Astrocyte (in vitro differentiated cells and primary cell): ENCODE results near the gene GALK2. TPM values are rescaled to one million over a fixed set of nuclear protein-coding genes. Genes with fewer than 3 reads are reported as not detected.

ENCODE experiments used
- DNase-seq: peaks from one replicate; pipeline ENCODE4 v3.0.0-alpha.2; 2010; ENCODE audit warnings: low read depth
- FAIRE-seq: peaks from 2 replicates; lab custom pipeline; 2011; peaks lifted over from hg19 to GRCh38; lab: Jason Lieb, UNC
- H2AFZ ChIP-seq: 2 replicates; pipeline ENCODE4 v1.6.0; 2012; ENCODE audit warnings: low read depth, low read length, inconsistent platforms
- H3K27ac ChIP-seq: 2 replicates; pipeline ENCODE4 v1.5.1; 2011; ENCODE audit warnings: low read depth, low read length, inconsistent platforms
- H3K27me3 ChIP-seq: 2 replicates; pipeline ENCODE4 v1.6.0; 2011; ENCODE audit warnings: low read length, inconsistent platforms; ENCODE audit not compliant: insufficient read depth
- H3K36me3 ChIP-seq: 2 replicates; pipeline ENCODE4 v1.5.1; 2011; ENCODE audit warnings: low read length, inconsistent platforms; ENCODE audit not compliant: insufficient read depth
- H3K4me1 ChIP-seq: 2 replicates; pipeline ENCODE4 v1.5.1; 2011; ENCODE audit warnings: low read length, inconsistent platforms; ENCODE audit not compliant: insufficient read depth
- H3K4me2 ChIP-seq: 2 replicates; pipeline ENCODE4 v1.6.0; 2012; ENCODE audit warnings: low read length, inconsistent platforms
- H3K4me3 ChIP-seq: 2 replicates; pipeline ENCODE4 v1.5.1; 2011; ENCODE audit warnings: low read depth, mild to moderate bottlenecking, low read length, inconsistent platforms; ENCODE audit not compliant: insufficient read depth
- H3K79me2 ChIP-seq: 2 replicates; pipeline ENCODE4 v1.6.0; 2012; ENCODE audit warnings: mild to moderate bottlenecking, low read length, inconsistent platforms; ENCODE audit not compliant: insufficient read depth
- H3K9ac ChIP-seq: 2 replicates; pipeline ENCODE4 v1.6.0; 2012; ENCODE audit warnings: mild to moderate bottlenecking, low read length, inconsistent platforms
- H3K9me3 ChIP-seq: 2 replicates; pipeline ENCODE4 v1.5.1; 2012; ENCODE audit warnings: low read depth, mild to moderate bottlenecking, low read length, inconsistent platforms; ENCODE audit not compliant: insufficient read depth
- H4K20me1 ChIP-seq: 2 replicates; pipeline ENCODE4 v1.6.0; 2012; ENCODE audit warnings: low read length, inconsistent platforms; ENCODE audit not compliant: insufficient read depth
- H3K27ac Mint-ChIP-seq: one replicate; pipeline ENCODE4 v1.8.0; 2021; ENCODE audit warnings: mild to moderate bottlenecking, mixed read lengths; ENCODE audit not compliant: unreplicated experiment
- H3K27me3 Mint-ChIP-seq: one replicate; pipeline ENCODE4 v1.8.0; 2021; ENCODE audit warnings: low read depth, mixed read lengths; ENCODE audit not compliant: unreplicated experiment
- H3K36me3 Mint-ChIP-seq: one replicate; pipeline ENCODE4 v1.8.0; 2021; ENCODE audit warnings: low read depth, mixed read lengths; ENCODE audit not compliant: unreplicated experiment
- H3K4me1 Mint-ChIP-seq: one replicate; pipeline ENCODE4 v1.8.0; 2021; ENCODE audit warnings: low read depth, mixed read lengths; ENCODE audit not compliant: unreplicated experiment
- H3K4me3 Mint-ChIP-seq: one replicate; pipeline ENCODE4 v1.8.0; 2021; ENCODE audit warnings: mild to moderate bottlenecking, moderate library complexity, mixed read lengths; ENCODE audit not compliant: unreplicated experiment
- H3K9me3 Mint-ChIP-seq: one replicate; pipeline ENCODE4 v1.8.0; 2021; ENCODE audit warnings: mild to moderate bottlenecking, mixed read lengths; ENCODE audit not compliant: unreplicated experiment
- CTCF ChIP-seq: IDR thresholded peaks from 2 replicates; pipeline ENCODE4 v1.5.1; 2011; ENCODE audit warnings: low read depth, mild to moderate bottlenecking, inconsistent platforms, low read length, moderate library complexity; ENCODE audit not compliant: insufficient read depth
- EZH2 ChIP-seq: IDR thresholded peaks from 2 replicates; pipeline ENCODE4 v1.6.1; 2012; ENCODE audit warnings: mild to moderate bottlenecking, low read length, inconsistent platforms; ENCODE audit not compliant: insufficient read depth
- total RNA-seq: library from RNA; stranded (reverse); gene quantifications from 2 replicates; pipeline ENCODE4 v1.2.1, GENCODE V29; 2021

The GALK2 gene
- total RNA-seq, 1 donor from 2014 or later, result 21.4 TPM

DNA sequence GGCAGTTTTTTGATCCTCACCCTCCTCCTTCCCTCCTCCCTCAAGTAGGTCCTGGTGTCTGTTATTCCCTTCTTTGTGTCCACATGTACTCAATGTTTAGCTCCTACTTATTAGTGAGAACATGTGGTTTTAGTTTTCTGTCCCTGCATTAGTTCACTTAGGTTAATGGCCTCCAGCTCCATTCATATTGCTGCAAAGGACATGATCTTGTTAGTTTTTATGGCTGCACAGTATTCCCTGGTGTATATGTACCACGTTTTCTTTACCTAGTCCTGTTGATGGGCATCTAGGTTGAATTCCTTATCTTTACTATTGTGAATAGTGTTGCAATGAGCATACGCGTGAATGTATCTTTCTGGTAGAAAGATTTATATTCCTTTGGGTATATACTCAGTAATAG is 191.3 kb downstream of the GALK2 start:
- H3K9ac ChIP-seq, result no peak overlapping the region
- peak; percentile 29 for FAIRE-seq
- H3K4me2 ChIP-seq, result no peak overlapping the region
- H4K20me1 ChIP-seq, result no peaks in the 10 kb centered on the region
- no peaks in the 10 kb centered on the region for H3K4me1 ChIP-seq
- no peaks in the 10 kb centered on the region for H3K36me3 ChIP-seq
- no peaks in the 10 kb centered on the region for H3K9me3 Mint-ChIP-seq
- no peak overlapping the region for H3K4me3 Mint-ChIP-seq
- no peaks in the 10 kb centered on the region for H3K36me3 Mint-ChIP-seq
- no peak overlapping the region for H2AFZ ChIP-seq
- no peak overlapping the region for H3K4me3 ChIP-seq
- H3K27ac Mint-ChIP-seq, result no peak overlapping the region
- H3K79me2 ChIP-seq, result no peaks in the 10 kb centered on the region
- DNase-seq, result no peak
- H3K27ac ChIP-seq, result no peak overlapping the region
- H3K9me3 ChIP-seq, result no peaks in the 10 kb centered on the region
- H3K27me3 ChIP-seq, result no peaks in the 10 kb centered on the region
- no peaks in the 10 kb centered on the region for H3K27me3 Mint-ChIP-seq
- TF ChIP-seq CTCF (no peak), EZH2 (no peak)
- no peaks in the 10 kb centered on the region for H3K4me1 Mint-ChIP-seq

GRCh38 chr15:49366496-49366895 is 196.4 kb downstream of the GALK2 start:
- Mint-ChIP-seq H3K4me1 (no peaks in the 10 kb centered on the region), H3K36me3 (no peaks in the 10 kb centered on the region), H3K4me3 (no peak overlapping the region), H3K27ac (no peak overlapping the region), H3K9me3 (no peaks in the 10 kb centered on the region), H3K27me3 (no peaks in the 10 kb centered on the region)
- H3K4me3 ChIP-seq, result no peak overlapping the region
- no peaks in the 10 kb centered on the region for H3K27me3 ChIP-seq
- H3K4me2 ChIP-seq, result no peak overlapping the region
- no peak for FAIRE-seq
- no peak for DNase-seq
- TF ChIP-seq EZH2 (no peak), CTCF (no peak)
- H3K4me1 ChIP-seq, result no peaks in the 10 kb centered on the region
- H3K79me2 ChIP-seq, result no peaks in the 10 kb centered on the region
- no peaks in the 10 kb centered on the region for H3K36me3 ChIP-seq
- no peaks in the 10 kb centered on the region for H3K9me3 ChIP-seq
- no peaks in the 10 kb centered on the region for H4K20me1 ChIP-seq
- H2AFZ ChIP-seq, result no peak overlapping the region
- no peak overlapping the region for H3K9ac ChIP-seq
- no peak overlapping the region for H3K27ac ChIP-seq

GRCh38 chr15:49370782-49371181 is 200.7 kb downstream of the GALK2 start:
- no peak overlapping the region for H3K27ac ChIP-seq
- no peak overlapping the region for H2AFZ ChIP-seq
- no peak overlapping the region for H3K9ac ChIP-seq
- Mint-ChIP-seq H3K4me3 (no peak overlapping the region), H3K27me3 (no peaks in the 10 kb centered on the region), H3K9me3 (no peaks in the 10 kb centered on the region), H3K36me3 (no peaks in the 10 kb centered on the region), H3K27ac (no peak overlapping the region), H3K4me1 (no peaks in the 10 kb centered on the region)
- no peak for FAIRE-seq
- no peaks in the 10 kb centered on the region for H3K27me3 ChIP-seq
- no peak overlapping the region for H3K4me2 ChIP-seq
- H3K79me2 ChIP-seq, result no peaks in the 10 kb centered on the region
- no peaks in the 10 kb centered on the region for H3K9me3 ChIP-seq
- H4K20me1 ChIP-seq, result no peaks in the 10 kb centered on the region
- H3K36me3 ChIP-seq, result no peaks in the 10 kb centered on the region
- DNase-seq, result no peak
- H3K4me3 ChIP-seq, result no peak overlapping the region
- no peak for TF ChIP-seq CTCF
- TF ChIP-seq EZH2, result no peak
- no peaks in the 10 kb centered on the region for H3K4me1 ChIP-seq
